Neural progenitor cell (in vitro differentiated cells): ENCODE measurements around the gene GALNS.

Source experiments
- EZH2 ChIP-seq: fragments of 200-600 bp; sonication (generic); IDR thresholded peaks from 2 replicates; pipeline ENCODE4 v1.6.1; 2017; ENCODE audit warnings: antibody characterized with exemption, mild to moderate bottlenecking, moderate library complexity
- TF ChIP-seq, protein P1 (sequence below): fragments of 200-600 bp; sonication (generic); IDR thresholded peaks from 2 replicates; pipeline ENCODE4 v1.5.1; 2017; ENCODE audit warnings: antibody characterized with exemption, mild to moderate bottlenecking

DNA sequence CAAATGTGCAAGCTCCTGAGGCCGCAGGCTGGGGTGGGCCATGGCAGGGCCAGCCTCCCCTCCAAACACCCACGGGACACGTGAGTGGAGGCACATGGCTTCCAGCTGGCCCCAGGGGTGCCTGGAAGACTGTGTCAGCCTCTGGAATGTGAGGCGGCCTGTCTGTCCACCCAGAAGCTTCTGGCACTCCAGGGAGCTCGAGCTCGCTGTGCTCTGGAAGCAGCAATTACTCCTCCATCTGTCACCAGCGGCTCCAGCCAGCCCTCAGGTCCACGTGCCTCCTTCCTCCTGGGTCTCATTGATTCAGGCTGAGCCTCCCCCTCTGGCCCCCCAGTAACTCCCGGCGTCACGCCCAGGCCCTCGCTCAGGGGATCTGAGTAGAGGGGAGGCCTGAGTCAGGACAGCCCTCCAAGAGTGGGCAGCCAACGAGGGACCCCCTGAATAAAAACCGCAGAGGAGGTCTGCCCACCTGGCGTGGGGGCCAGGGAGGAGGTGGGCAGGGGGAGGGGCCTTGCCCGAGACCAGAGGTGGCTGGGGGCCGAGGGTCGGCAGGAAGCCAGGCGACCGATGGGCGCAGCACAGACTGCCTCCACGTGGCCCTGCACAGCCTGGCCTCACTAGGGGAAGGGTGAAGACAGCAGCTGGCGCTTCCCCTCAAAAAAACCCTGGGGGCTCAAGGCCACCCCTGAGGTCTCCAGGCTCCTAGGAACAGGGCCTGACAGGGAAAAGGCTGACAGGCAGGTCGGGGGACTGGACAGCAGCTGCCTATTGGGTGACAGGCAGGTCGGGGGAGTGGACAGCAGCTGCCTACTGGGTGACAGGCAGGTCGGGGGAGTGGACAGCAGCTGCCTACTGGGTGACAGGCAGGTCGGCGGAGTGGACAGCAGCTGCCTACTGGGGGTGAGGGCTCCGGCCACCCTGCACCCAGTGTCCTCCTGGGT is 83.6 kb downstream of the GALNS start:
- TF ChIP-seq, protein P1, sequence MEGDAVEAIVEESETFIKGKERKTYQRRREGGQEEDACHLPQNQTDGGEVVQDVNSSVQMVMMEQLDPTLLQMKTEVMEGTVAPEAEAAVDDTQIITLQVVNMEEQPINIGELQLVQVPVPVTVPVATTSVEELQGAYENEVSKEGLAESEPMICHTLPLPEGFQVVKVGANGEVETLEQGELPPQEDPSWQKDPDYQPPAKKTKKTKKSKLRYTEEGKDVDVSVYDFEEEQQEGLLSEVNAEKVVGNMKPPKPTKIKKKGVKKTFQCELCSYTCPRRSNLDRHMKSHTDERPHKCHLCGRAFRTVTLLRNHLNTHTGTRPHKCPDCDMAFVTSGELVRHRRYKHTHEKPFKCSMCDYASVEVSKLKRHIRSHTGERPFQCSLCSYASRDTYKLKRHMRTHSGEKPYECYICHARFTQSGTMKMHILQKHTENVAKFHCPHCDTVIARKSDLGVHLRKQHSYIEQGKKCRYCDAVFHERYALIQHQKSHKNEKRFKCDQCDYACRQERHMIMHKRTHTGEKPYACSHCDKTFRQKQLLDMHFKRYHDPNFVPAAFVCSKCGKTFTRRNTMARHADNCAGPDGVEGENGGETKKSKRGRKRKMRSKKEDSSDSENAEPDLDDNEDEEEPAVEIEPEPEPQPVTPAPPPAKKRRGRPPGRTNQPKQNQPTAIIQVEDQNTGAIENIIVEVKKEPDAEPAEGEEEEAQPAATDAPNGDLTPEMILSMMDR, result no peak
- TF ChIP-seq EZH2, result no peak
